NCI-H128 (cell line): ENCODE results near the gene STC2.
A peak's percentile ranks its signal among the peaks of the same experiment; 100 is the strongest.
"Not testable (repeated sequence)": the region's sequence is repeated elsewhere in the genome, so short reads cannot be mapped to it uniquely, and the experiment has no call there.

Experiments
- DNase-seq: peaks from one replicate; lab custom pipeline; 2025; ENCODE audit not compliant: unreplicated experiment; lab: John Stamatoyannopoulos, UW

Gene STC2

GRCh38 chr5:173296737-173297676, 31.2 kb downstream of the STC2 start:
- no peak for DNase-seq

GRCh38 chr5:173295796-173296195, 32.4 kb downstream of the STC2 start:
- no peak for DNase-seq

- DNase-seq = no peak
These were observed 33.4 kb downstream of the STC2 start for GRCh38 chr5:173294673-173295320.

- DNase-seq = peak; percentile 57
These were observed 34.2 kb downstream of the STC2 start for GRCh38 chr5:173293817-173294672.

DNA sequence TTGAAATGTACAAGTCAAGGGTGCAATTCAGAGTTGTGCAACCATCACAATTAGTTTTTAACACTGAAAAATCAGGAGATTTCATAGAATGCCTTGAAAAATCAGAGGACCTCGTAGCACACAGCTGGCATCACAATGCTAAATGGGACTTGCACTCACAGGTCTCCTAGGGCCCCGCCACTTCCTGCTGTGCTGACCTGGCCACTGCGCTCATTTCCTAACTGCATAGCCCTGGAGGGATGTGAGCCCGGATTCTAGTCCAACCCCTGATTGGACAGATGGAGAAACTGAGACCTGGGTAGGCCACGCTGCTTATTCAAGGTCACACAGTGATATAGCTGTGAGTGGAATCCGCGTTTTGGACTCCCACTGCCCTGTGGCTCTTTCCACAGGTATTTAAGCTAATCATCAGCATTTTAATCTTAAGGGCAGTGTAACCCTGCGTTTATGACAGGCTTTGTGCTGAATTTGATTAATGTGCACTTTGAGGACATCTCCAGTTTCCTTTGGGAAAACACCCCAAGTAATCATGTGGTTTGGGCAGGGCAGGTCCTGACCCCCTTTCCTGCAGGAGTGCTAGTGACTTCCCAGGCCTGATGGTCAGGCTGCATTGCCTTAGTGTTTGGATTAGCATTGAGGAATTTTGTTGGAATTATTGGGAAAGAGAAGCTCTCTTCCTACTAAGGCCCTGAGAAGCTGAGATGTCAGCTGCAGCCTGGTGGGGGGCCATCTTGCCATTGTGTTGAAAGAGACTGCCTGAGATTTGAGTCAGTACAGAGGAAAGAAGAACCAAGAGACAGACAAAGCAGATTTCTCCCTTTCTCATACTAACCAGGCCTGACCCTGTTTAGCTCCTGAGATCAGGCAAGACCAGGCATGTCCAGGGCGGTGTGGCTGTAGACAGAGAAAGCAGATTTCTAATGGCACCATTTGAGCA, 36.2 kb downstream of the STC2 start:
- no peak for DNase-seq

DNA sequence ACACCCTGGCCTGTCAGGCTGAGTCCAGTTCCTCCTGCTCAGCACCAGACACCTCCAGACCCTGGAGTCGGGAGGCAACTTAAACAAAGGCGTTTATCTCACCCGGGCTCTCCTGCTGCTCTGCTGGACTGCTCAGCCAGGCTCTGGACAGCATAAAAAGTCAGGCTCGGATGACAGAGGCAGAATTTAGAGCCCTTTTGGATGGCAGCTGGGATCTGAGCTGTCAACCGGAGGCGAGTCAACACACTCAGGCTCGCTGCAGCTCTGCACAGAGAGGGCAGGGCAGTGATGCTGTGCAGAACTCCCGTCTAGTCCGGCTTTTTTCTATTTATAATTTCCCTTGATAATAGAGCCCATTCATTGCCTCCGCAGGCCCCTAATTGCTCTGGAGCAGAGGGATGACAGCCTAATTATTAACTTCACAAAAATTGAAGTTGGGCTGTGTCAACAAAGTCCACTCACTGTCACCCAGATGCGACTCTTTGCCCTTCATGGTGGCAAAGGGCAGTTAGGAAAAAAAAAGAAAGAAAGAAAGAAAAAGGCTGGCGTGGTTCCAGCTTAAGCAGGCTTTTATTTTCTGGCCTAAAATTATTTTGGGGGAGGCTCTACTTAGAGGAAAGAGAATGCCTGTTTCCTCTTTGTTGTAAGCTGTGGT, 37.6 kb downstream of the STC2 start:
- no peak for DNase-seq

DNA sequence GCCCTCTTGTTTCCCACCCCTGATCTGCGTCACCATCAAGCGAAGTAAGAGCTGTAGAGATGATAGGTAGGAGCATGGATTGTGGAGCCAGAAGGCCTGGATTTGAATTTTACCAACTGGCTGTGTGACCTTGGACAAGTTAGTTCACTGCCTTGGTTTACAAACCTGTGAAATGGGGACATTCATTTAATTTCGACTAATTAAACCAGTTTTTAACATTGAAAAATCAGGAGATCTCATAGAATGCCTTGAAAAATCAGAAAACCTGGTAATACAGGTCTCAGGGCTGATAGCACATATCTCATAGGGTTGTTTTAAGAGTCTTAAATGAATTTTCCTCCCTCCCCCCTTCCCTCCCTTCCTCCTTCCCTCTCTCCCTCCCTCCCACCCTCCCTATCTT, 38.8 kb downstream of the STC2 start:
- no peak for DNase-seq

GRCh38 chr5:173288632-173289031, 39.6 kb downstream of the STC2 start:
- DNase-seq = no peak

GRCh38 chr5:173287086-173287485, 41.1 kb downstream of the STC2 start:
- DNase-seq = no peak

- not testable (repeated sequence) for DNase-seq
These were observed 43.8 kb downstream of the STC2 start for GRCh38 chr5:173284343-173284958.

- DNase-seq = peak; percentile 25
These were observed 44.6 kb downstream of the STC2 start for GRCh38 chr5:173283318-173284288.

DNA sequence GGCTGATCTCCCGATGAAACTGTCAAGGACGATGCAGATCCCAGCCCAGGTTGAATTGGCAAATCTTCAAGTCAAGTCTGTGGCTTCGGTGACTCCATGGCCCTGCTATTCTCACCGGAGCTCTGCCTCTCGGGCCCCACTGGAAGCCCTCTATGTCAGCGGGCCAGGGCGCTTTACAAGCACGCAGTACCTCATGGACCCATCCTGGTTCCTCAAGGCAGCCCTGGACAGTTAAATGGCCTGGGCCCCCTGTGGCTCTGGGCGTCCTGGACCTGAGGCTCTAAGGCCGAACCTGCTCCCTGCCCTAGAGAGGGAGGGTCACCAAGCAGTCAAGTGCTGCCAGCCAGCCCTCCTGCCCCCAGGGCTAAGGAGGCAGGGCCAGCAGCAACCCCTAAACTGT, 45.3 kb downstream of the STC2 start:
- DNase-seq = no peak

- DNase-seq = no peak
These were observed 46.3 kb downstream of the STC2 start for GRCh38 chr5:173281910-173282309.

DNA sequence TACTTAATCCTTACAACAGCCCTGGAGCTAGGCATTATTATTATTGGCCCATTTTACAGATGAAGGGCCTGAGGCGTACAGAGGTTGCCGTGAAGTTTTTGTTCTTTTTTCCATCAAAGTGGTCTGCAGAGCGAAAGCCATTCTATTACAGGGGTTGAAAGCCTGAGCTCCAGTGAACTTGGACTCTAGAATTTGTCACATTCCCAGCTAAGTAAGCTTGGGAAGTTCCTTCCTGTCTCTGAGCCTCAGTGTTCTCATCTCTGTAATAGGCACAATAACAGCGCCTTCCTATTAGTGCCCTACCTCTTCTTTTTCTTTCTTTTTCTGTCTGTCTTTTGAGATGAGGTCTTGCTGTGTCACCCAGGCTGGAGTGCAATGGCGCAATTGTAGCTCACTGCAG, 49.0 kb downstream of the STC2 start:
- DNase-seq = no peak

- DNase-seq = no peak
These were observed 49.6 kb downstream of the STC2 start for GRCh38 chr5:173278641-173279040.

GRCh38 chr5:173278172-173278571, 50.0 kb downstream of the STC2 start:
- DNase-seq = no peak

- no peak for DNase-seq
These were observed 53.4 kb downstream of the STC2 start for GRCh38 chr5:173274771-173275170.

DNA sequence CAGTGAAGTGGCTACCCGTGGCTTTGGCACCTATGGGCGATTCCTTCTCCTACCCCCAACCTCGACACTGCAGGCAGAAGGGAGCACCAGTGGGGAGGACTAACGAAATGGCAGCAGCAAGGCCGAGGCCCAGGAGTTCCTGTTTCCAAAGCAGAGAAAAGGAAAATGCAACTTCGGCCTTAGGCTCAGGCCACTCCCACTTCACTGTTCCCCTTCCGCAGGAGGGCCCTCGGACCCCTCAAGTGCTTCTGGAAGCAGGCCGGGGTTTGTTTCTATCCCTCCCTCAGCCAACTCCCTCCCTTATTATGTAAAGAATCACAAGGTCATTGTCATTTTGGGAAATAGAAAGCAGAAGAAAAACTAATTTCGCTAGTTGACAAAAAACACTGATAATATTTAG, 56.8 kb downstream of the STC2 start:
- DNase-seq = no peak
